GM12864 (cell line): ENCODE measurements around the gene SIPA1L3.
"Not testable (repeated sequence)": the region's sequence is repeated elsewhere in the genome, so short reads cannot be mapped to it uniquely, and the experiment has no call there.

ENCODE experiments used
- DNase-seq: peaks from one replicate; pipeline ENCODE4 v3.0.0-alpha.2; 2011; ENCODE audit warnings: low read depth
- H3K4me3 ChIP-seq: 2 replicates; pipeline ENCODE4 v1.5.1; 2011; ENCODE audit warnings: mild to moderate bottlenecking, low read depth, low read length, control low read depth
- CTCF ChIP-seq: IDR thresholded peaks from 2 replicates; pipeline ENCODE4 v1.5.1; 2011; ENCODE audit warnings: low read depth, mild to moderate bottlenecking, moderate library complexity, low read length, control low read depth, inconsistent platforms; ENCODE audit errors: missing control alignments

The SIPA1L3 gene, protein sequence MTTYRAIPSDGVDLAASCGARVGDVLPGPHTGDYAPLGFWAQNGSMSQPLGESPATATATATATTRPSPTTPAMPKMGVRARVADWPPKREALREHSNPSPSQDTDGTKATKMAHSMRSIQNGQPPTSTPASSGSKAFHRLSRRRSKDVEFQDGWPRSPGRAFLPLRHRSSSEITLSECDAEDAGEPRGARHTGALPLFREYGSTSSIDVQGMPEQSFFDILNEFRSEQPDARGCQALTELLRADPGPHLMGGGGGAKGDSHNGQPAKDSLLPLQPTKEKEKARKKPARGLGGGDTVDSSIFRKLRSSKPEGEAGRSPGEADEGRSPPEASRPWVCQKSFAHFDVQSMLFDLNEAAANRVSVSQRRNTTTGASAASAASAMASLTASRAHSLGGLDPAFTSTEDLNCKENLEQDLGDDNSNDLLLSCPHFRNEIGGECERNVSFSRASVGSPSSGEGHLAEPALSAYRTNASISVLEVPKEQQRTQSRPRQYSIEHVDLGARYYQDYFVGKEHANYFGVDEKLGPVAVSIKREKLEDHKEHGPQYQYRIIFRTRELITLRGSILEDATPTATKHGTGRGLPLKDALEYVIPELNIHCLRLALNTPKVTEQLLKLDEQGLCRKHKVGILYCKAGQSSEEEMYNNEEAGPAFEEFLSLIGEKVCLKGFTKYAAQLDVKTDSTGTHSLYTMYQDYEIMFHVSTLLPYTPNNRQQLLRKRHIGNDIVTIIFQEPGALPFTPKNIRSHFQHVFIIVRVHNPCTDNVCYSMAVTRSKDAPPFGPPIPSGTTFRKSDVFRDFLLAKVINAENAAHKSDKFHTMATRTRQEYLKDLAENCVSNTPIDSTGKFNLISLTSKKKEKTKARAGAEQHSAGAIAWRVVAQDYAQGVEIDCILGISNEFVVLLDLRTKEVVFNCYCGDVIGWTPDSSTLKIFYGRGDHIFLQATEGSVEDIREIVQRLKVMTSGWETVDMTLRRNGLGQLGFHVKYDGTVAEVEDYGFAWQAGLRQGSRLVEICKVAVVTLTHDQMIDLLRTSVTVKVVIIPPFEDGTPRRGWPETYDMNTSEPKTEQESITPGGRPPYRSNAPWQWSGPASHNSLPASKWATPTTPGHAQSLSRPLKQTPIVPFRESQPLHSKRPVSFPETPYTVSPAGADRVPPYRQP (N-terminal part only)

GRCh38 chr19:37906869-37907734, at the start of gene SIPA1L3:
Gene SIPA1L3 (plus strand): TSS chr19:37907208. CDS start chr19:38081566, 174,358 bp downstream.
- no peak for TF ChIP-seq CTCF
- H3K4me3 ChIP-seq = peak within 1 kb of the TSS; percentile 58
- peak; percentile 90 for DNase-seq

- no peak overlapping the region for H3K4me3 ChIP-seq
- TF ChIP-seq CTCF = no peak
- no peak for DNase-seq
These were observed 42.5 kb upstream of the SIPA1L3 start for GRCh38 chr19:37864501-37864900.

GRCh38 chr19:37865930-37866329, 41.1 kb upstream of the SIPA1L3 start:
- DNase-seq = not testable (repeated sequence)

GRCh38 chr19:37867831-37868230, 39.2 kb upstream of the SIPA1L3 start:
- TF ChIP-seq CTCF = no peak
- H3K4me3 ChIP-seq = no peak overlapping the region
- no peak for DNase-seq

More at GRCh38 chr19:37865930-37866329, 41.1 kb upstream of the SIPA1L3 start:
- not testable (repeated sequence) for H3K4me3 ChIP-seq

GRCh38 chr19:37869766-37870340, 37.2 kb upstream of the SIPA1L3 start:
- DNase-seq = no peak
- H3K4me3 ChIP-seq = no peak overlapping the region
- no peak for TF ChIP-seq CTCF

DNA sequence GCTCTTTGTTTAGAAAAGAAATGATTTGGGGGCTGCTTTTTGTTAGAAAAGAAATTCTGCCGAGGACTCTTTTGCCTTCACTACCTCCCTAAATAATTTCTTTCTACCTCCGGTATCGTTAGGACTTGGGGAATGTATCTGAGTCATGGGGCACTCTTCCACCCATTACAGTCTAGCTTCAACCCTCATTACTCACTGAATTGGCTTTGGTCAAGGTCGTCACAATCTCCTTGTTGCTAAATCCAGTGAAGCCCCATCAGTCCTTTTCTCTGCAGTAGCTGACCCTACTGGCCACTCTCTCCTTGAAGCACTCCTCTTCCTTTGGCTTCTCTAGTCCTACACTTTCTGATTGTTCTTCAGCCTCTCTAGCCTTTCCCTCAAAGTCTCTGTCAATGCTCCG, 34.6 kb upstream of the SIPA1L3 start:
- no peak for TF ChIP-seq CTCF
- no peak for DNase-seq
- no peak overlapping the region for H3K4me3 ChIP-seq
